HEK293 (cell line): ENCODE results near the gene LCOR.

Source experiments
- BCL6B ChIP-seq: fragments of 450-650 bp; formaldehyde crosslinking; IDR thresholded peaks from 2 replicates; pipeline ENCODE4 v1.5.1; 2017; ENCODE audit warnings: missing biosample characterization, missing genetic modification characterization
- HOXA7 ChIP-seq: sonication (generic); formaldehyde crosslinking; IDR thresholded peaks from 2 replicates; pipeline ENCODE4 v1.8.1; 2022; ENCODE audit warnings: missing genetic modification reagents, borderline replicate concordance
- IKZF3 ChIP-seq: fragments of 450-650 bp; IDR thresholded peaks from 2 replicates; pipeline ENCODE4 v1.5.0; 2018; ENCODE audit warnings: missing biosample characterization, mild to moderate bottlenecking, missing genetic modification characterization, moderate library complexity
- OVOL3 ChIP-seq: fragments of 450-650 bp; formaldehyde crosslinking; IDR thresholded peaks from 2 replicates; pipeline ENCODE4 v1.5.1; 2016; ENCODE audit warnings: missing biosample characterization, missing genetic modification characterization
- SALL2 ChIP-seq: fragments of 450-650 bp; formaldehyde crosslinking; IDR thresholded peaks from 2 replicates; pipeline ENCODE4 v1.5.0; 2017; ENCODE audit warnings: missing biosample characterization, mild to moderate bottlenecking, missing genetic modification characterization, borderline replicate concordance
- SP2 ChIP-seq: fragments of 450-650 bp; formaldehyde crosslinking; IDR thresholded peaks from 2 replicates; pipeline ENCODE4 v1.5.1; 2016; ENCODE audit warnings: missing biosample characterization, missing genetic modification characterization
- SP3 ChIP-seq: fragments of 450-650 bp; formaldehyde crosslinking; IDR thresholded peaks from 2 replicates; pipeline ENCODE4 v1.5.1; 2016; ENCODE audit warnings: missing biosample characterization, missing genetic modification characterization
- TRIM28 ChIP-seq: IDR thresholded peaks from 2 replicates; pipeline ENCODE4 v1.6.1; 2011; ENCODE audit warnings: low read length, control low read depth, borderline replicate concordance
- WT1 ChIP-seq: fragments of 450-650 bp; formaldehyde crosslinking; IDR thresholded peaks from 2 replicates; pipeline ENCODE4 v1.5.1; 2016; ENCODE audit warnings: missing biosample characterization, missing genetic modification characterization
- ZBTB1 ChIP-seq: fragments of 450-650 bp; formaldehyde crosslinking; IDR thresholded peaks from 2 replicates; pipeline ENCODE4 v1.5.1; 2016; ENCODE audit warnings: missing biosample characterization, missing genetic modification characterization
- ZBTB10 ChIP-seq: fragments of 450-650 bp; formaldehyde crosslinking; IDR thresholded peaks from 2 replicates; pipeline ENCODE4 v1.5.1; 2016; ENCODE audit warnings: missing biosample characterization, missing genetic modification characterization
- ZFHX2 ChIP-seq: fragments of 450-650 bp; formaldehyde crosslinking; conservative IDR thresholded peaks from 2 replicates; pipeline ENCODE4 v1.5.1; 2016; ENCODE audit warnings: missing biosample characterization, missing genetic modification characterization
- ZFP69B ChIP-seq: fragments of 450-650 bp; formaldehyde crosslinking; IDR thresholded peaks from 2 replicates; pipeline ENCODE4 v1.5.1; 2016; ENCODE audit warnings: missing biosample characterization, missing genetic modification characterization
- ZNF26 ChIP-seq: fragments of 450-650 bp; formaldehyde crosslinking; IDR thresholded peaks from 2 replicates; pipeline ENCODE4 v1.5.1; 2016; ENCODE audit warnings: missing biosample characterization, missing genetic modification characterization
- ZNF266 ChIP-seq: fragments of 450-650 bp; formaldehyde crosslinking; IDR thresholded peaks from 2 replicates; pipeline ENCODE4 v1.5.1; 2016; ENCODE audit warnings: missing biosample characterization, missing genetic modification characterization, low read depth
- ZNF280C ChIP-seq: fragments of 450-650 bp; formaldehyde crosslinking; IDR thresholded peaks from 2 replicates; pipeline ENCODE4 v1.5.1; 2016; ENCODE audit warnings: missing biosample characterization, missing genetic modification characterization
- ZNF280D ChIP-seq: fragments of 450-650 bp; formaldehyde crosslinking; IDR thresholded peaks from 2 replicates; pipeline ENCODE4 v1.5.1; 2016; ENCODE audit warnings: missing biosample characterization, missing genetic modification characterization
- ZNF302 ChIP-seq: fragments of 450-650 bp; formaldehyde crosslinking; IDR thresholded peaks from 2 replicates; pipeline ENCODE4 v1.5.1; 2016; ENCODE audit warnings: missing biosample characterization, missing genetic modification characterization, low read depth
- ZNF335 ChIP-seq: fragments of 450-650 bp; formaldehyde crosslinking; conservative IDR thresholded peaks from 2 replicates; pipeline ENCODE4 v1.5.1; 2016; ENCODE audit warnings: missing biosample characterization, missing genetic modification characterization
- ZNF341 ChIP-seq: fragments of 450-650 bp; formaldehyde crosslinking; IDR thresholded peaks from 2 replicates; pipeline ENCODE4; 2016; ENCODE audit warnings: low read depth, missing biosample characterization, missing genetic modification characterization
- ZNF350 ChIP-seq: fragments of 450-650 bp; formaldehyde crosslinking; IDR thresholded peaks from 2 replicates; pipeline ENCODE4 v1.5.0; 2017; ENCODE audit warnings: missing biosample characterization, mild to moderate bottlenecking, missing genetic modification characterization
- ZNF514 ChIP-seq: fragments of 450-650 bp; formaldehyde crosslinking; IDR thresholded peaks from 2 replicates; pipeline ENCODE4 v1.5.1; 2016; ENCODE audit warnings: missing biosample characterization, missing genetic modification characterization
- ZNF530 ChIP-seq: fragments of 450-650 bp; formaldehyde crosslinking; IDR thresholded peaks from 2 replicates; pipeline ENCODE4 v1.5.1; 2016; ENCODE audit warnings: low read depth, missing biosample characterization, missing genetic modification characterization
- ZNF548 ChIP-seq: fragments of 450-650 bp; formaldehyde crosslinking; IDR thresholded peaks from 2 replicates; pipeline ENCODE4 v1.5.1; 2016; ENCODE audit warnings: missing biosample characterization, missing genetic modification characterization
- ZNF624 ChIP-seq: fragments of 450-650 bp; formaldehyde crosslinking; IDR thresholded peaks from 2 replicates; pipeline ENCODE4 v1.5.1; 2017; ENCODE audit warnings: missing biosample characterization, missing genetic modification characterization
- ZNF645 ChIP-seq: fragments of 450-650 bp; formaldehyde crosslinking; IDR thresholded peaks from 2 replicates; pipeline ENCODE4; 2016; ENCODE audit warnings: missing biosample characterization, missing genetic modification characterization
- ZNF701 ChIP-seq: fragments of 450-650 bp; formaldehyde crosslinking; IDR thresholded peaks from 2 replicates; pipeline ENCODE4 v1.5.1; 2016; ENCODE audit warnings: missing biosample characterization, missing genetic modification characterization
- ZSCAN4 ChIP-seq: fragments of 450-650 bp; formaldehyde crosslinking; IDR thresholded peaks from 2 replicates; pipeline ENCODE4 v1.5.1; 2017; ENCODE audit warnings: missing biosample characterization, missing genetic modification characterization

LCOR gene

GRCh38 chr10:96832721-96833219 is 672 bp downstream of the LCOR start (continued):
- TF ChIP-seq ZBTB10 (tag by site-specific recombination) = peak; percentile 69; the same call in 1 of the 2 replicates
- TF ChIP-seq ZNF701 (tag by site-specific recombination) = no peak
- no peak for TF ChIP-seq ZNF266 (tag by site-specific recombination)
- TF ChIP-seq SP2 = peak; percentile 63
- no peak for TF ChIP-seq ZNF335 (tag by site-specific recombination)
- TF ChIP-seq ZNF26 (tag by site-specific recombination) = no peak
- TF ChIP-seq ZNF280C (tag by site-specific recombination) = no peak
- TF ChIP-seq TRIM28 = no peak
- TF ChIP-seq HOXA7 (CRISPR knock-in tag) = no peak
- no peak for TF ChIP-seq SALL2
- no peak for TF ChIP-seq WT1 (tag by site-specific recombination)
- TF ChIP-seq SP3 (tag by site-specific recombination) = peak; percentile 39
- TF ChIP-seq ZNF548 (tag by site-specific recombination) = no peak
- TF ChIP-seq ZNF514 (tag by site-specific recombination) = no peak
- TF ChIP-seq ZNF350 (tag by site-specific recombination) = no peak
- no peak for TF ChIP-seq ZNF645
- 0 out of 2 replicates have a peak, but pooled peaks have one; percentile 9 for TF ChIP-seq IKZF3 (tag by site-specific recombination)
- TF ChIP-seq ZSCAN4 (tag by site-specific recombination) = no peak
- TF ChIP-seq ZNF530 (tag by site-specific recombination) = no peak
- no peak for TF ChIP-seq ZNF280D (tag by site-specific recombination)
- TF ChIP-seq ZBTB1 (tag by site-specific recombination) = no peak
- no peak for TF ChIP-seq ZFHX2 (tag by site-specific recombination)
- TF ChIP-seq BCL6B (tag by site-specific recombination) = no peak
- TF ChIP-seq OVOL3 (tag by site-specific recombination) = no peak
- no peak for TF ChIP-seq ZNF302 (tag by site-specific recombination)
- TF ChIP-seq ZNF624 (tag by site-specific recombination) = no peak
- no peak; the same call in 1 of the 2 replicates for TF ChIP-seq ZNF341
- TF ChIP-seq ZFP69B (tag by site-specific recombination) = no peak
